ENCODE data around the gene EFNB2.

GRCh38 chr13:106466691-106467426, 68.6 kb downstream of the EFNB2 start:
- TF ChIP-seq CTCF (IDR thresholded peaks at IDR 0.05) = no peak
- TF ChIP-seq POLR2A (IDR thresholded peaks at IDR 0.05) = no peak
